Sciatic nerve (tissue), 2 donors: ENCODE results near the gene OR2AP1. TPM values are rescaled to one million over a fixed set of nuclear protein-coding genes. Genes with fewer than 3 reads are reported as not detected.
"Not testable (repeated sequence)": the region's sequence is repeated elsewhere in the genome, so short reads cannot be mapped to it uniquely, and the experiment has no call there.

Experiments
- ATAC-seq: fragments of 200-7000 bp; cut with Tn5 transposase; one replicate; pipeline ENCODE4 v1.9.1; 2020; ENCODE audit warnings: mild to moderate bottlenecking, moderate library complexity
- DNase-seq: peaks from one replicate; pipeline ENCODE4 v3.0.0-alpha.2; 2020; ENCODE audit warnings: low spot score
- intact Hi-C: fragments of 100-400 bp; cut with DNase I; formaldehyde crosslinking; loops from one replicate; pipeline ENCODE4 v1.14.2; 2022
- total RNA-seq: library from RNA; stranded (reverse); fragmentation: NEBNext Ultra II Directional; extraction: Animal tissue kit (Norgen Biotek cat#: 25700); gene quantifications from one replicate; pipeline ENCODE4 v1.2.1, GENCODE V29; 2021
- donor health status: DM: no; HTN: no; CAD: no.
- donor health status: DM: no; HTN: no; CAD: no.

Gene OR2AP1
- total RNA-seq, result not detected

GRCh38 chr12:55572168-55572567 is at the start of gene OR2AP1:
Gene OR2AP1 (plus strand): TSS chr12:55572468. CDS start chr12:55574415, 1,947 bp downstream.
- DNase-seq, result no peak
- intact Hi-C loops, result no loop called here
- ATAC-seq, result no peak

GRCh38 chr12:55548235-55548634 is 24.0 kb upstream of the OR2AP1 start:
- ATAC-seq, intact Hi-C loops, DNase-seq: not testable (repeated sequence)

GRCh38 chr12:55548756-55549155 is 23.5 kb upstream of the OR2AP1 start:
- intact Hi-C loops, result no loop called here
- DNase-seq, result no peak
- ATAC-seq, result no peak

- ATAC-seq, result no peak
- DNase-seq, result no peak
- intact Hi-C loops, result no loop called here
These were observed 23.0 kb upstream of the OR2AP1 start, which contains the start of gene OR6C4 for GRCh38 chr12:55549302-55549701. Gene OR6C4 (plus strand): TSS chr12:55549602. CDS start chr12:55551227, 1,625 bp downstream.

- ATAC-seq, result no peak
- no peak for DNase-seq
- intact Hi-C loops, result no loop called here
These were observed 18.0 kb upstream of the OR2AP1 start for GRCh38 chr12:55554296-55554695.

GRCh38 chr12:55570060-55570459 is 2.2 kb upstream of the OR2AP1 start:
- intact Hi-C loops, ATAC-seq, DNase-seq: not testable (repeated sequence)

GRCh38 chr12:55570689-55571088 is 1.6 kb upstream of the OR2AP1 start:
- ATAC-seq, intact Hi-C loops, DNase-seq: not testable (repeated sequence)

GRCh38 chr12:55582066-55582465 is 9.8 kb downstream of the OR2AP1 start:
- DNase-seq (no peak), ATAC-seq (no peak)
- intact Hi-C loops, result no loop called here

- ATAC-seq (no peak), DNase-seq (no peak)
- intact Hi-C loops, result no loop called here
These were observed 13.5 kb downstream of the OR2AP1 start for GRCh38 chr12:55585817-55586216.

- intact Hi-C loops, DNase-seq, ATAC-seq: not testable (repeated sequence)
These were observed 17.9 kb downstream of the OR2AP1 start for GRCh38 chr12:55590152-55590551.

GRCh38 chr12:55607821-55608594 is 35.7 kb downstream of the OR2AP1 start:
- no peak for DNase-seq
- ATAC-seq, result no peak
- intact Hi-C loops, result no loop called here

GRCh38 chr12:55610598-55610997 is 38.3 kb downstream of the OR2AP1 start:
- DNase-seq (no peak), ATAC-seq (no peak)
- intact Hi-C loops, result loop anchor here (10.0 kb wide), 1 partner anchor 426 kb away; no protein-coding TSS in a partner anchor

- ATAC-seq (no peak), DNase-seq (no peak)
- intact Hi-C loops, result loop anchor here (10.0 kb wide), 1 partner anchor 428 kb away; no protein-coding TSS in a partner anchor
These were observed 40.4 kb downstream of the OR2AP1 start for GRCh38 chr12:55612646-55613045.

- no peak for ATAC-seq
- intact Hi-C loops, result loop anchor here (10.0 kb wide), 1 partner anchor 430 kb away; no protein-coding TSS in a partner anchor
- DNase-seq, result no peak
These were observed 42.5 kb downstream of the OR2AP1 start for GRCh38 chr12:55614764-55615163.

- no peak for DNase-seq
- ATAC-seq, result peak; percentile 96
- intact Hi-C loops, result loop anchor here (10.0 kb wide), 1 partner anchor 435 kb away; no protein-coding TSS in a partner anchor
These were observed 47.3 kb downstream of the OR2AP1 start for GRCh38 chr12:55619354-55620138.

- intact Hi-C loops, result no loop called here
- ATAC-seq (no peak), DNase-seq (no peak)
These were observed 51.8 kb downstream of the OR2AP1 start for GRCh38 chr12:55624056-55624455.
